GM10266 (cell line): ENCODE measurements around the gene NMS.

Source experiments
- DNase-seq: peaks from one replicate; pipeline ENCODE4 v3.0.0; 2012; ENCODE audit errors: extremely low spot score
- CTCF ChIP-seq: IDR thresholded peaks from 2 replicates; pipeline ENCODE4 v1.5.1; 2012; ENCODE audit warnings: mild to moderate bottlenecking, low read depth; ENCODE audit not compliant: control insufficient read depth, insufficient read depth; ENCODE audit errors: missing control alignments

The NMS gene

GRCh38 chr2:100483895-100484294 is 13.6 kb downstream of the NMS start:
- no peak for DNase-seq
- no peak for TF ChIP-seq CTCF

GRCh38 chr2:100484390-100484789 is 14.1 kb downstream of the NMS start:
- no peak for TF ChIP-seq CTCF
- no peak for DNase-seq

- TF ChIP-seq CTCF: no peak
- DNase-seq: no peak
Measured at GRCh38 chr2:100485396-100485795, 15.1 kb downstream of the NMS start.

- no peak for DNase-seq
- no peak for TF ChIP-seq CTCF
Measured at GRCh38 chr2:100494712-100495111, 24.4 kb downstream of the NMS start.

GRCh38 chr2:100502782-100503181 is 32.5 kb downstream of the NMS start:
- TF ChIP-seq CTCF: no peak
- DNase-seq: no peak

- no peak for TF ChIP-seq CTCF
- DNase-seq: no peak
Measured at GRCh38 chr2:100504542-100504941, 34.3 kb downstream of the NMS start.

GRCh38 chr2:100509066-100509465 is 38.8 kb downstream of the NMS start:
- DNase-seq: no peak
- TF ChIP-seq CTCF: no peak
